Activated CD8-positive, alpha-beta T cell treated with anti-CD3 and anti-CD28 coated beads for 36 hours (primary cell): Measurements from ENCODE around the gene TEAD4. TPM values are rescaled to one million over a fixed set of nuclear protein-coding genes. Genes with fewer than 3 reads are reported as not detected.

Experiments used
- ATAC-seq: fragments of 200-7000 bp; cut with Tn5 transposase; one replicate; pipeline ENCODE4 v1.10.0; 2021; ENCODE audit warnings: mild to moderate bottlenecking, moderate library complexity
- CTCF ChIA-PET: fragments of 350-600 bp; sonication (Branson Sonifier 250); formaldehyde crosslinking; loops from one replicate; lab custom pipeline; 2021; ENCODE audit warnings: antibody characterized with exemption; lab: Charles Lee
- POLR2A ChIA-PET: fragments of 350-600 bp; sonication (Branson Sonifier 250); formaldehyde crosslinking; loops from one replicate; lab custom pipeline; 2021; ENCODE audit warnings: antibody characterized with exemption; lab: Charles Lee
- DNase-seq: peaks from one replicate; pipeline ENCODE4 v3.0.0-alpha.2; 2020
- H3K27ac Mint-ChIP-seq: one replicate; pipeline ENCODE4 v1.8.0; 2021; ENCODE audit warnings: mild to moderate bottlenecking, mixed read lengths
- H3K27me3 Mint-ChIP-seq: one replicate; pipeline ENCODE4 v1.8.0; 2021; ENCODE audit warnings: mixed read lengths
- H3K36me3 Mint-ChIP-seq: one replicate; pipeline ENCODE4 v1.8.0; 2021; ENCODE audit warnings: low read depth, mixed read lengths
- H3K4me1 Mint-ChIP-seq: one replicate; pipeline ENCODE4 v1.8.0; 2021; ENCODE audit warnings: low read depth, mixed read lengths
- H3K4me3 Mint-ChIP-seq: one replicate; pipeline ENCODE4 v1.8.0; 2021; ENCODE audit warnings: mild to moderate bottlenecking, moderate library complexity, mixed read lengths
- H3K9me3 Mint-ChIP-seq: one replicate; pipeline ENCODE4 v1.8.0; 2021; ENCODE audit warnings: mixed read lengths
- CTCF ChIP-seq: fragments of 200-600 bp; IDR thresholded peaks from one replicate; pipeline ENCODE4 v1.8.0; 2022; ENCODE audit warnings: antibody characterized with exemption, mild to moderate bottlenecking
- intact Hi-C: fragments of 100-400 bp; cut with micrococcal nuclease; formaldehyde crosslinking; loops from one replicate; pipeline ENCODE4 v1.10.0; 2022
- total RNA-seq, 2 experiments: library from RNA; stranded (reverse); gene quantifications; one replicate each; pipeline ENCODE4 v1.2.3, GENCODE V29; 2021

Gene TEAD4
- total RNA-seq, 2 experiments from 2014 or later = 4.5 to 4.6 TPM

DNA sequence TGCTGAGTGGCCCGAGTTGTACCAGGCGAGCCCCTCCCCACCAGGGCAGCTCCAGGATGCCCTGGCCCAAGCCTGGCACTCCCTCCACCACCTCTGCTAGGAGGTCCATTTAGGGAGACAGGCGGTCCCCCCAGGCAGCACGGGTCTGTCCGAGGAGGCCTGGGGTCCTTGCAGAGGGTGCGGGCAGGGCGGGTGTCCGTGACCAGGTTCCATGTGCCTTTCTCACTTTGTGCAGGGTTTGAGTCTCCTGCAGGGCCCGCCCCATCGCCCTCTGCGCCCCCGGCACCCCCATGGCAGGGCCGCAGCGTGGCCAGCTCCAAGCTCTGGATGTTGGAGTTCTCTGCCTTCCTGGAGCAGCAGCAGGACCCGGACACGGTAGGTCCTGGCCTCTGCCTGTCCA is 61.2 kb downstream of the TEAD4 start:
- ChIA-PET CTCF (interaction anchor here (0.6 kb wide), 1 partner anchor 632 kb away, joined by 3 read pairs; no protein-coding TSS in a partner anchor), POLR2A (no interaction called here)
- TF ChIP-seq CTCF = no peak
- Mint-ChIP-seq H3K4me1 (no peaks in the 10 kb centered on the region), H3K27me3 (peaks cover 1% of the 10 kb centered on the region), H3K36me3 (no peaks in the 10 kb centered on the region), H3K27ac (no peak overlapping the region), H3K9me3 (no peaks in the 10 kb centered on the region), H3K4me3 (no peak overlapping the region)
- ATAC-seq (no peak), DNase-seq (no peak)
- intact Hi-C loops = no loop called here

DNA sequence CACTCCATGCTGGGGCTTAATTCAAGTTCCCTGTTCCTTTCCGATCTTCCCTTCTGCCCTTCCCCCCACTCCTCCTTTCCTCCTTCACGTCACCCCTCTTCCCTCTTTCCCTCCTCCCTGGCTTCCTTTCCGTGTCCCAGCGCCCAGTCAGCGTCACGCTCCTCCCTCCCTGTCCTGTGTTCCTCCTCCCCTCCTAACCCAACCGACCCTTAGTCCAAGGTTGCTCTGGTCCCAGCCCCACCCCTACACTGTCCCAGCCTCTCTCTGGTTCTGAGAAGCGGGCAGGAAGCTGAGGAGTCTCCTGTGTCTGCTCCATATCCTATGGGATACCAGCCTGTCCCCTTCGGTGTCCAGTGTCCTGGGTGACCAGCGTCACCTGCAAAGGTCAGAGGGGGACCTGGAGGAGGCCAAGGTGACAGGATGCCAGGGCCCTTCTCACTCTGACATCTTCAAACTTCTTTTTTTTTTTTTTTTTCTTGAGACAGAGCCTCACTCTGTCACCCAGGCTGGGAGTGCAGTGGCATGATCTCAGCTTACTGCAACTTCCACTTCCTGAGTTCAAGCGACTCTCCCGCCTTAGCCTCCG is 61.7 kb downstream of the TEAD4 start:
- Mint-ChIP-seq H3K4me3 (no peak overlapping the region), H3K27ac (no peak overlapping the region), H3K36me3 (no peaks in the 10 kb centered on the region), H3K9me3 (no peaks in the 10 kb centered on the region), H3K4me1 (no peaks in the 10 kb centered on the region), H3K27me3 (no peaks in the 10 kb centered on the region)
- CTCF ChIA-PET = no interaction called here
- POLR2A ChIA-PET = no interaction called here
- intact Hi-C loops = no loop called here
- ATAC-seq (no peak), DNase-seq (no peak)
- no peak for TF ChIP-seq CTCF

DNA sequence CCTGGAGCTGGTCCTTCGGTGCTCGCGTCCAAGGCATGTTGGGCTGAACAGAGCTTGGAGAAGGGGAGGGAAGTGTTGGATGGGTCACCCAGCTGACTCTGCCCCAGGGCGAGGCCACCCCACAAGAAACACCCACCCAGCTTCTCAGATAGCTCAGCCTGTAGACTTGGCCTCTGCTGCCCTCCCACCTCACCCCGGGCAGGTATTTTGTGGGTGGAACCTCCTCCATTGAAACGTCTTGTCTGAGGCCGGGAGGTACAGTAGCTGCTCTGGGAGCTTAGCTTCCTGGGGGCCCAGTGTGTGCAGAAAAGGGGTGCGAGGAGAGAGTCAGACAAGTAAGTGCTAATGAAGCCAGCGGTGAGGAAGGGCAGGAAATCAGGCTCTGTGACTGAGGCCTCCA is 63.2 kb downstream of the TEAD4 start:
- H3K27me3 Mint-ChIP-seq = no peaks in the 10 kb centered on the region
- no peak for ATAC-seq

GRCh38 chr12:3022961-3023360 is 63.8 kb downstream of the TEAD4 start:
- ATAC-seq (no peak), DNase-seq (no peak)
- Mint-ChIP-seq H3K9me3 (no peaks in the 10 kb centered on the region), H3K4me1 (no peaks in the 10 kb centered on the region), H3K27me3 (no peaks in the 10 kb centered on the region), H3K36me3 (no peaks in the 10 kb centered on the region), H3K4me3 (no peak overlapping the region), H3K27ac (no peak overlapping the region)
- intact Hi-C loops = no loop called here
- ChIA-PET CTCF (interaction anchor here (0.6 to 1.9 kb wide), 2 partner anchors 11 to 14 kb away, joined by 3 to 5 read pairs; no protein-coding TSS in a partner anchor), POLR2A (no interaction called here)
- TF ChIP-seq CTCF = no peak

More for the DNA sequence above, 63.2 kb downstream of the TEAD4 start:
- POLR2A ChIA-PET = no interaction called here
- CTCF ChIA-PET = interaction anchor here (1.9 kb wide), 1 partner anchor 12 kb away, joined by 5 read pairs; no protein-coding TSS in a partner anchor
- H3K36me3 Mint-ChIP-seq = no peaks in the 10 kb centered on the region
- no peaks in the 10 kb centered on the region for H3K9me3 Mint-ChIP-seq
- no peak overlapping the region for H3K4me3 Mint-ChIP-seq
- H3K27ac Mint-ChIP-seq = no peak overlapping the region
- intact Hi-C loops = no loop called here
- no peak for TF ChIP-seq CTCF
- no peaks in the 10 kb centered on the region for H3K4me1 Mint-ChIP-seq
- DNase-seq = no peak

GRCh38 chr12:3028108-3028507 is 68.9 kb downstream of the TEAD4 start:
- Mint-ChIP-seq H3K36me3 (no peaks in the 10 kb centered on the region), H3K9me3 (no peaks in the 10 kb centered on the region), H3K4me3 (no peak overlapping the region), H3K27me3 (peaks cover 2% of the 10 kb centered on the region), H3K4me1 (no peaks in the 10 kb centered on the region), H3K27ac (no peak overlapping the region)
- DNase-seq (no peak), ATAC-seq (no peak)
- CTCF ChIA-PET = no interaction called here
- POLR2A ChIA-PET = no interaction called here
- intact Hi-C loops = no loop called here
- TF ChIP-seq CTCF = no peak
